NCI-H1105 (cell line): ENCODE measurements around the gene AKR1E2.
"Not testable (repeated sequence)": the region's sequence is repeated elsewhere in the genome, so short reads cannot be mapped to it uniquely, and the experiment has no call there.

Experiments
- DNase-seq: peaks from one replicate; lab custom pipeline; 2025; lab: John Stamatoyannopoulos, UW

The AKR1E2 gene

DNA sequence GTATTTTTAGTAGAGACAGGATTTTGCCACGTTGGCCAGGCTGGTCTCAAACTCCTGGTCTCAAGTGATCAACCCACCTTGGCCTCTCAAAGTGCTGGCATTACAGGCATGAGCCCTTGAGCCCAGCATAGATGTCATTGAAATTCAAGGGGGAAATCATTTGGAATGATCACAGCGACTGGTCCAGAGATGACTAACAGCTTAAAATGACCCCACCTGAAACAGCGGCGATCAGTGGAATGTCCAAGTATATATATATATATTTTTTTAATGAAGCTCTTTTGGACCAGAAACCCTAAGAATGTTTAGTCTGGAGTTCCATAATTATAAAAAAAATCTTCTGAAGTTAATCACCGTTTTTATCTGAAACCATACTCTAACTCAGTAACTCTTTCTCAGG, 12.5 kb upstream of the AKR1E2 start:
- DNase-seq: no peak

DNA sequence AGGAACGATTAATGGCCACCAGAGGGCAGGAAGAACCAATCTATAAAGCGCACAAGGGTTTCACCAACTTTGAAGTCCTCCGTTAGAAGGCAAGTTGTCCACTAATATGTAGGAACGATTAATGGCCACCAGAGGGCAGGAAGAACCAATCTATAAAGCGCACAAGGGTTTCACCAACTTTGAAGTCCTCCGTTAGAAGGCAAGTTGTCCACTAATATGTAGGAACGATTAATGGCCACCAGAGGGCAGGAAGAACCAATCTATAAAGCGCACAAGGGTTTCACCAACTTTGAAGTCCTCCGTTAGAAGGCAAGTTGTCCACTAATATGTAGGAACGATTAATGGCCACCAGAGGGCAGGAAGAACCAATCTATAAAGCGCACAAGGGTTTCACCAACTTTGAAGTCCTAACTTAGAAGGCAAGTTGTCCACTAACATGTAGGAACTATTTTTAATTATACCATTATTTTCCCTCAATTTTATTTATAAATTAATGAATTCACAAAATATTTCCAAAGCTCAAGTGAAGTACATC, 10.3 kb upstream of the AKR1E2 start:
- not testable (repeated sequence) for DNase-seq

DNA sequence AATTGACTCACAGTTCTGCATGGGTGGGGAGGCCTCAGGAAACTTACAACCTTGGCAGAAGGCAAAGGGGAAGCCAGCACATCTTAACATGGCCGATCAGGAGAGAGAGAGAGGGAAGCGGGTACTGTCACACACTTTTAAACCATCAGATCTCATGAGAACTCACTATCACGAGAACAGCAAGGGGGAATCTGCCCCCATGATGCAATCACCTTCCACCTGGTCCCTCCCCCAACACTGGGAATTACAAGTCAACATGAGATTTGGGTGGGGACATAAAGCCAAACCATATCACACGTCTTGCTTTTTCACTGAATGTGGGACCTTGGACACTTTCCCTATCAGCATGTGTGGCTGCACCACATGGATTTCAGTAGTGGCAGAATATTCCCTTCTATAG, 9.0 kb upstream of the AKR1E2 start:
- DNase-seq: no peak

DNA sequence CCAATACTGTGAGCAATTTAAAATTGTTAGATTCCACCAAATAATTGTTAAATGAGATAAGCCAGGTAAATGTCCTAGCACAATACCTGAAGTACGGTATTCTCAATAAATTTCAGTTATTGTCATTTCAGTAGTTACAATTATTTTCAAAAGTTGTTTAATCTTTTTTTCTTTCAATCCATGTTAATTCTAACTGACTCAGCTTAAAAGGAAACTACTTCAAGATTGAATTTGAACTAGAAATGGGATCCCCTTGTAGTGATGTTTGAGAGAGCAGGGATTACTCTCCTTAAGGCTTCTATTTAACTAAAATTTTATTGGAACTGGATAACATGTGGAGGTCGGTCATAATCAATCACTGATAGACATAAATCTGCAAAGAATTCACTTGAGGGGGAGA, 6.9 kb upstream of the AKR1E2 start:
- no peak for DNase-seq

DNA sequence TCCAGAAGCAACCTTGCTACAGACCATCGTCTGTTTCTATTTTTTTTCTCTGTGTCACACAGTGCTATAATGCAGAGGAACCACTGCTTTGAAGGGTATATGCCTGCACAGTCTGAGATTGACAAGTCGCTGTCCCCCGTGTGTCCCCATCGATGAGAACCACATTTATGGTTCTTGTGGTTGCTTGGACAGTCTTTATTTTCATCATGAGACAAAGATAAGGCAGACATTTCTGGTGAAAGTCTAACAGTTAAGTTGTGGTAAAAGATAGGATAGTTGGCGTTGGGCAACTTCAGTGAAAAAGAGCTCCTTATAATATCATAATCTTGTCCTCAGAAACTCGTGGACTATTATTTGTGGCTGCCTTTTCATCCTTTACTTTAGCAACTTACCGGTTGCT, 6.3 kb upstream of the AKR1E2 start:
- DNase-seq: no peak

DNA sequence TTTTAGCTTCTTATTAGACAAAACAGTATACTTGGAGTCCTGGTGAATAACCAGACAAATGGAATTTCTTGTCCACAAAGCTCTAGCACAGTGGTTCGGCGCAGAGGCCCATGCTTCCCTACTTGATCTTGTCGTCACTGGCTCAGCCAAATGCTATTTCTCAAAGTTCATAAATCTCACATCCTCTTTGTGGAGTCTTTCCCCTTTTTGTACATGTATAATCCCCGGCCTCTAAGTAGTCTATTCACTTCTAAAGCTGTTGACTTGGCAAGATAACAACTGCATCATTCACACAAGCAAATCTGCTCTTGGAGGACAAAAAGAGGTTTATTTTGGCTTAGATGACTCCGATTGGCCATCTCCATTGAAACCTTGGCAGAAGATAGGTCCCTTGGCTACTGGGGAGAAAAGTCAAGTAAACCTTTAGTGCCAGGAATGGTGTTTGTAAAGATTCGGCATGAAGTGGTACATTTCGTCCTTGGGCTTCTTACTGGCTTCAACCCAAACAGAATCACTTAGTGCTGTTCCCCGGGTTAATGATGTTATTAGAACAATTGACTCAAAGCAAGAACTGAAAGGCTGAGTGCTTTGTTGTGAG, 5.1 kb upstream of the AKR1E2 start:
- DNase-seq: no peak

DNA sequence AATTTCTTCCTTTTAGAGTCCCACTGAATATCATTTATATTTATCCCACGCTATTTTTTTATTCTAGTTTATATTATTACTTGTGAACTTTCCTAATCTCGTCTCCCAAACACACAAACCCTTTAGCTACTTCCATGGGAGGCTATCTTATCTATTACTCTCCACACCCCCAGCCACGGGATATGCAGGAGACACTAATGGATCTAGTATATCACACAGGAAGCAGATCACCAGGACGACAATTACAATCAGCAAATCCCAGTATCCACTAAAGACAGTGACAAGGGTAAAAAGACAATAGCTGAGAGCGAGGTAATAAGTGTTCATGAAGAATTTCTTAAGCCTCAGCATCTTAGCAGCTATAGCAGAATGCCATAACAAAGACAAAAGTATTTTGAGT, 3.8 kb upstream of the AKR1E2 start:
- no peak for DNase-seq

DNA sequence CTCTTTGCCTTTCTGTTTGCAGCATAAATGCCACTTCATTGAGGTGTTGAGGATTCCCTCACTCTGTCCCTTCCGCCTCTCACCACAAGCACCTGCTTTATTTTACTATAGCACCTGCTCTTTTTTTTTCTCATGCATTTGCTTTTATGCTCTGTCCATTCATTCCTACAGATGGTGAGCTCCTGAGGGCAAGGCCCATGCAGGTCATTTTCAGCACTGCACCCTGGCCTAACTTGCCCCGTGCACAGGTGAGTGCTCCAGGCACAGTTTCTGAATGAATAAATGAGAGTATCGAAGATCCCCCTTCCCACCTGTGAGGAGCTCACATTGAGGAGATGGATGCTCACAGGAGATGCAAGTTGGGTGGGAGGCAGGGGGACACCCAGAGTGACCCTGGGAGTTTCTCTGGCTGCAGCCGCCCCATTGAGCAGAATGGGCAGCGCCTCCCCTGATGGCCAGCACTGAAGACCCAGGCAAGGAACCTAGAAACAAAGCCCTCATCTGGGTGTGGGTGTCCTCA, 1.2 kb upstream of the AKR1E2 start:
- DNase-seq: no peak

DNA sequence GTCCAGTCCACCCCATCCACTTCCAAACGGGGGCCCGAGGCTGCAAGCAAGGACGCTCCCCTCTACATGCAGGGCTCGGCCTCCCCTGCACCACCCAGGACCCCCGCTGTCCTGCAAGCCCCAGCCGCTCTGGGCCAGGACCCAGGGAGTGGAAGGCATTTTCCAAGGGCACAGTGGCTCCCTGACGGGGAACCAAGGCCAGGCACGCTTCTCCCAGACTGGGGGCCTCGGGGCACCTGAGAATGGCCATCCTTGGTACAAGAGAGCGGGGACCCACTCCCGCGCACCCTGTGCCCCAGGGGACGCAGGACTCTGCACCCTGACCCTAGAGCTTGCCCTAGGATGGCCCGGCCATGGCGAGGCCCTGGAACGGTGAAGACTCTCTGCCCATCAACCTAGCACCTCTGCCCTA, 545 bp upstream of the AKR1E2 start:
- DNase-seq: no peak

DNA sequence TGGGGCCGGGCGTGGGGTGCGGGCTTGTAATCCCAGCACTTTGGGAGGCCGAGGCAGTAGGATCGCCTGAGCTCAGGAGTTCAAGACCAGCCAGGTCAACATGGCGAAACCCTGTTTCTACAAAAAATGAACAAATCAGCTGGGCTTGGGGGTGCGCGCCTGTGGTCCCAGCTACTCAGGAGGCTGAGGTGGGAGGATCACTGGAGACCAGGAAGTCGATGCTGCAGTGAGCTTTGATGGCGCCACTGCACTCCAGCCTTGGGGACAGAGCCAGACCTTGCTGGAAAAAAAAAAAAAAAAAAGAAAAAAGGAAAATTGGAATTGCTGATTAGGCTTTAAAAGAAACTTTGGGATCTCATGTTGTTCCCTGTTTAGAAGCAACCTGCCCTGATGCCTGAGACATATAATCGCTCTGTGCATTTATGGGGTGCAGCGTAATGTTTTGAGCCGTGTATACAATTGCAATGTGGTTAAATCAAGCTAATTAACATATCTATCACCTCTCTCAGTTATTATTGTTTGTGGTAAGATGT, 851 bp downstream of the AKR1E2 start:
- DNase-seq: no peak

DNA sequence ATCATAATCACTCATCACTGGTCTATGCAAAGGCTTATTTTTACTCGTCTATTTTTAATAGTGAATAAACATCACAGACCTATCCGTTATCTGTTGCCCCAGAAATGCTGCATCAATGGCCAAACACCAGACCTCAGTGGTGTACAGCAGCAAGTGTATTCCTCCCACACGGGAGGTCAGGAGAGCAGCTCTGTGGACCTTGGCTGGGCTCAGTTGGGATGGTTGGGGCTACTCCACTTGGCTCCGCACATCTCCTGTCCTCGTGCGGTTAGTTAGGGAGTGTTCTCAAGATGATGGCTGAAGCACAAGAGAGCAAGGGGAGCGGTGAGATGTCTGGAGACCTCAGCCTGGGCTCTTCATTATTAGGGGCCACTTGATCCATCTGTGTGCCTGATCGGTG, 2.0 kb downstream of the AKR1E2 start:
- no peak for DNase-seq

DNA sequence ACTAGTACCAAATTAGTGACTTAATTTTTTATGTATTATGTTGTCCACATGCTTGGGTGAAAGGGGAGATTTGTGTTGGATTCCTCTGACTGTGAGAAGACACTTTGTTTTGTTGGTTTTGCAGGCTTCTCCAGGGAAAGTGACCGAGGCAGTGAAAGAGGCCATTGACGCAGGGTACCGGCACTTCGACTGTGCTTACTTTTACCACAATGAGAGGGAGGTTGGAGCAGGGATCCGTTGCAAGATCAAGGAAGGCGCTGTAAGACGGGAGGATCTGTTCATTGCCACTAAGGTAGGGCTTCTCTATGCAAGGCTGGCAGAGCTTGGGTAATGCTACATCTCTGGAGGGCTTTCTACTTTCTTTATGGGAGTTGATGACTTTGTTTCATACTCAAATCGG, 4.5 kb downstream of the AKR1E2 start:
- no peak for DNase-seq

DNA sequence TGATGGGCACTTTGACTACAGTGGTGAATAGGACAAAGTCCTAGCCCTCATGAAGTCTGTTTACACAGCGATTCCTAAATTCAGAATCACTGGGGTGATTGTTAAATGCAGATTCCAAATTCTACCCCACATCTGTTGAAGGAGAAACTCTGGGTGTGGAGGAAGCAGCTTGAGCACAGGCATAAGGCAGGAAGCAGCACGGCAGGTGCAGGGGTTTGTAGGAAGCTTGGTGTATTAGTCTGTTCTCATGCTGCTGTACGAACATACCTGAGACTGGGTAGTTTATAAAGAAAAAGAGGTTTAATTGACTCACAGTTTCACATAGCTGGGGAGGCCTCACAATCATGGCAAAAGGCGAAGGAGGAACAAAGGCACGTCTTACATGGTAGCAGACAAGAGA, 5.1 kb downstream of the AKR1E2 start:
- no peak for DNase-seq

DNA sequence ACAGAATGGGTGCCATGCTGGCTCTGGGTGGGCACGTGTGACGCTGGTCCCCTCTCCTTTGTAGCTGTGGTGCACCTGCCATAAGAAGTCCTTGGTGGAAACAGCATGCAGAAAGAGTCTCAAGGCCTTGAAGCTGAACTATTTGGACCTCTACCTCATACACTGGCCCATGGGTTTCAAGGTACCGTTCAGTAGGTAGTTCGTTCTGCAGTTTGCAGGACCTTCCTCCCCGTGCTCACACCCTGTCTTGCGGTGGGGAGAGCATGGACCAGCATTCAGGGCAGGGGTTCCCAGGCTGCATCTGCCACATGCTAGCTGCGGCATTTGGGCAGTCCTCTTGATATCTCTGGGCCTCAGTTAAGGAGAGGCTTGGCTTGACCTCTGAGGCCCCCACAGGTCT, 7.3 kb downstream of the AKR1E2 start:
- DNase-seq: no peak

DNA sequence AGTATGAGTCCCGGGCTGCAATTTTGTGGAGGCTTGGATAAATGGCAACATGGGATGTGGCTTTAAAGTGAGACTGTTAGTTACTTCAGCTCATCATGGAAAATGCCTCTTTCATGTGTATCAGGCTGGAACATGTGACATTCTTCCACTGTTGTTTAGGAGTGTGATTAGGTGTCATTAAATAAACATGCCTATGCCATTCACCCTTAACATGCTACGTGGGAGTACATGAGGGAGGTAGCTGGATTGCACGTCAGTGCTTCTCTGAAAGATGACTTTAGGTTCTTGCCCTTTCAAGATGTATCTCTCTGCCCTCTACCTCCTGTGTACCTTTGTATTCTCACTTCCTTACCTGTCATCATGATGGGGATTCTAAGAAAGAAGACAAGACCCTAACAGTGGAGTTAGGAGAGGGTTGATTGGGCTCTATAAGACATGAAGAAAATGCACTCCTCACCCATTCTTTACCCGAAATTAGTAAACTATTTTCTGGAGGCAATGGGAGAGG, 8.9 kb downstream of the AKR1E2 start:
- no peak for DNase-seq

DNA sequence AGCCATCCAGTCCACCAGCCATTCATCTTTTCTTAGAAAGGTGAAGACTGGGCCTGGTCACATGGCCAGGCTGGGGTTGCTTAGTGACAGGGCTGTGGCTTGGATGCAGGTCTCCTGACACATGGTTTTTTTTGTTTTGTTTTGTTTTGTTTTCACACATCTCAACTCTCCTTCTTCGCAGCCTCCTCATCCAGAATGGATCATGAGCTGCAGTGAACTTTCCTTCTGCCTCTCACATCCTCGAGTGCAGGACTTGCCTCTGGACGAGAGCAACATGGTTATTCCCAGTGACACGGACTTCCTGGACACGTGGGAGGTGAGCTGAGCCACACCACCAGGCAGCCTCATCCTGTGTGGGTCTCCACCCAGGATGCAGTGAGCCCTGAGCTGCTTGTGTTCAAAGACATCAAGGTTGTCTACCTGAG, 9.5 kb downstream of the AKR1E2 start:
- no peak for DNase-seq

DNA sequence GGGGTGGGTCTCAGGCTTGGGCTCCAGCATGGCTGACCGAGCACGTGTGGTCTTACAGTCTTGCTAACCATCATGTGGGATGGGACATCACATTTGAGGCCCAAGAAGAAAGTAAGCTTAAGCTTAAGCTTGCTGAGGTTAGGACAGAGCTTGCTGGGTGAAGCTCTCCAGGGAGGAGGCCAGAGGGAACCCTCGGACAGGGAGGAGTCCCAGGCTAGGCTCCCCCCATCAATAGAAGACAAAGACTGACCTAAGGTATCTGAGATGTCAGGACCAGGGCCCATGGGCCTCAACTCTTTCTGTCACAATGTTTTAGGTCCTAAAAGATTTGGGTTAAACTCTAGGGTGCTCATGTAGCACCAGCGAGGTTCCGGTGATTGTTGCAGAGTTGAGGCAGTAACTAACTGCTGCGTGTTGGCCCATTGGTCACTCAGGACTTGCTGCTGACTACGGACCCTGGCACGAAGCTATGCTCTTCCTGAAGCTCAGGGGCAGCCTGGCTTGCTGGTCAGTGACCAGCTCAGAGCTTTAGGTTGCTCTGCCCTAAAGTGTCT, 10.5 kb downstream of the AKR1E2 start:
- no peak for DNase-seq

DNA sequence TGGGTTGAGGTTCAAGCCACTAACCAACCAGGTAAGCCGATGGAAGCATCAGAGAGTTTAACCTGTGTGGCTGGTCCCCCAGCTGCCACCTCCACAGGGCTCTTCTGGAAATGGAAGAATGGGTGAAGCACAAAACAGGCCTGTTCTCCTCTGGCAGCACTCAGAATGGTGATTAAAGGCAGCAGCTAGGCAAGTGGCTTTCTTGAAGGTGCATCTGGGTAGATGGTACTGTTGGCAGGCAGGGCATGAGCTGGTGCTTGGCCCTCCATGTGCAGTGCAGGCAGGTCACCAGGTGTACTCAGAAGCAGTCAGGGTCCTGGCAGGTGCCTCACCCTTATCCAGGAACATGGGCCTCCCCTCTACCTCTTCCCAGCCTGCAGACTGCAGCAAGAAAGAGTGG, 11.5 kb downstream of the AKR1E2 start:
- DNase-seq: no peak

DNA sequence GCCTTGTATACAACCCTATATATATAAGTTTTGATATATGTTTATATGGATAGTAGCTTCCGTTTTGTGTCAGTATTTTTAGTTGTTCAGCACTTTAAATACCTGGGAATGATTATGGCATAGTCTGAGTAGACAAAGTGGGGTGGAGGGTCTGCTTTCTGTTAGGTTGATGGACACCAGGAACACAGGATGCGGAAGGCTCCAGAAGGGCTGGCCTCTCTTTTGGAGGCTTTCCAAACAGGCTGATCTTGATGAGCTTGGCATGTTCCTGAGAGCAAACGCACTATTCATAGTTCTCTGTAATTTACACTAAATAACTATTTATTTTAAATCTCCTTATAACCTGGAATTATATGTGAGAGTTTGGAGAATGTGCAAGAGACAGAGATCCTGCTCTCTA, 12.7 kb downstream of the AKR1E2 start:
- DNase-seq: no peak

DNA sequence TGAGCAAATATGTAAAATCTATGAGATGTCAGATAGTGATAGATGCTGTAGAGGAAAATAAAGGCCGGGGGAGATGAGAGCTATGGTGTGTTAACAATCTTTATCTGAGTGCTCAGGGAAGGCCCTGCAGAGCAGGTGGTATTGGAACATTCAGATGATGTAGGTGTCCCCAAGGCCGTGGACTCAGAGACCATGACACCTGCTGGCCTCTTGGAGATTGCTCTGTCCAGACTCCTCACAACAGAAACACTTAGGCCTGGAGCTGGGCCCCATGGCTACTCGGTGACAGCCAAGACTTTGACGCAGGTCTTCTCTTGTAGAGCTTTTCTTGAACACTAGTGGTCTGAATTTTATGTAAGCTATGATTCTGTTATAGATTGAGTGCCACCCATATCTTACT, 13.3 kb downstream of the AKR1E2 start:
- DNase-seq: no peak

DNA sequence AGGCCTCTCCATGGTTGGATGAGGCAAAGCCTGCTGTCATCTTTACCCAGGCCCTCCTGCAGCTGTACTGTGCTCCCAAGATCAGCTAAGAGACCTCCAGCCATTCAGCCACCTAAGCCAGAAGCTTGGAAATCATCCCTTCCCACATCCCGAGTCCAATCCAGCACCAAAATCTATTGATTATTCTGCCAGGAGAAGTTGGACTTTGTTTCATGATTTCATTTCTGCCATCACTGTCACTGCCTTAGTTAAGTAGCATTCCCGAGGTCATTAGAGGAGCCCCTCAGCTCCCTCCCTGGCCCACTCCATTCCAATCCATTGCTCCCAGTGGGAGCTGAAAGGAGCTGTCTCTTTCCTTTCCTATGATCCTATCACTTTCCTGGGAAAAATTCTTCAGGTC, 14.1 kb downstream of the AKR1E2 start:
- no peak for DNase-seq

DNA sequence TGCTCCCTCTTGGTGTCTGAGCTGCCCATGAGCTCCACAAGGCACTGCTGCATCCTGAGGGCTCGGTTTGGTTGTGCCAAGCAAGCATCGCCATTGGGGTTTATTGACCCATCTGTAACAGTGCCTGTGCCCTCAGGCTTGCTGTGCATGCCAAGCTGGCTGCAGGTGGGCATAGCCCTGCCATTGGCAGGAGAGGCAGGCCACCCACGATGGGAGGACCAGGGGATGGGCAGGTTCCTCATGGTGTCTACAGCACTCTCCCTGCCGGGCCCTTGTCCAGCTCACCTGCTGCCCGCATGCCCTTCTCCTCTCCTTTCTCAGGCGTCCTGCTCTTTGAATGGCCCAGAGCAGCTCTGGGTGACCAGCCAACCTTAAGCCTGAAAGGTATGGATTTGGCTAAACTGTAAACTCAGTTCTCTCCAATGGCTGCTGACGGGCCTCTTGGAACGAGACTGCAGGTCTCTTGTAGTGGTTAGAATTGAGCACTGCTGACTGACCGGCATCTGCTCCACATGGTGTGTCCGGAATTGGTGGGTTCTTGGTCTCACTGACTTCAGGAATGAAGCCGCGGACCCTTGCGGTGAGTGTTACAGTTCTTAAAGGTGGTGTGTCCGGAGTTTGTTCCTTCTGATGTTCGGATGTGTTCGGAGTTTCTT, 17.6 kb downstream of the AKR1E2 start:
- no peak for DNase-seq

DNA sequence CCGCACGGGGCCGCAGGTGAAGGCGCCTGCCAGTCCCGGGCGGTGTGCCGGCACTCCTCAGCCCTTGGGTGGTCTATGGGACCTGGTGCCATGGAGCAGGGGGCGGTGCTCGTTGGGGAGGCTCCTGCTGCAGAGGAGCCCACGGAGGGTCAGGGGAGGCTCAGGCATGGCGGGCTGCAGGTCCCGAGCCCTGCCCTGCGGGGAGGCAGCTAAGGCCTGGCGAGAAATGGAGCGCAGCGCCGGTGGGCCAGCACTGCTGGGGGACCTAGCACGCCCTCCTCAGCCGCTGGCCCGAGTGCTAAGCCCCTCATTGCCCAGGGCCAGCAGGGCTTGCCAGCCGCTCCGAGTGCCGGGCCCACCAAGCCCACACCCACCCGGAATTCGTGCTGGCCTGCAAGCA, 18.9 kb downstream of the AKR1E2 start:
- no peak for DNase-seq
